Measurements from ENCODE around the gene ANKRD65. TPM values are rescaled to one million over a fixed set of nuclear protein-coding genes. Genes with fewer than 3 reads are reported as not detected.
A peak's percentile ranks its signal among the peaks of the same experiment; 100 is the strongest.
"Not testable (repeated sequence)": the region's sequence is repeated elsewhere in the genome, so short reads cannot be mapped to it uniquely, and the experiment has no call there.

The ANKRD65 gene
- total RNA-seq, 1 donor from 2014 or later, result 40.9 TPM

- DNase-seq (ENCODE audit: low spot score), result no peak
Observed at GRCh38 chr1:1397839-1398523, 23.1 kb downstream of the ANKRD65 start.

GRCh38 chr1:1395166-1395565 lies 25.9 kb downstream of the ANKRD65 start:
- no peak for DNase-seq (ENCODE audit: low spot score)

GRCh38 chr1:1394116-1394515 lies 27.0 kb downstream of the ANKRD65 start:
- DNase-seq (ENCODE audit: low spot score), result no peak

- DNase-seq (ENCODE audit: low spot score), result no peak
Observed at GRCh38 chr1:1393428-1393827, 27.6 kb downstream of the ANKRD65 start.

- DNase-seq (ENCODE audit: low spot score), result no peak
Observed at GRCh38 chr1:1393014-1393413, 28.1 kb downstream of the ANKRD65 start.

- DNase-seq (ENCODE audit: low spot score), result no peak
Observed at GRCh38 chr1:1391225-1391624, 29.9 kb downstream of the ANKRD65 start.

GRCh38 chr1:1390675-1391074 lies 30.4 kb downstream of the ANKRD65 start:
- DNase-seq (ENCODE audit: low spot score), result no peak

- DNase-seq (ENCODE audit: low spot score), result no peak
Observed at GRCh38 chr1:1388078-1388472, 33.0 kb downstream of the ANKRD65 start.

GRCh38 chr1:1387098-1388077 lies 33.7 kb downstream of the ANKRD65 start:
- no peak for DNase-seq (ENCODE audit: low spot score)

- no peak for DNase-seq (ENCODE audit: low spot score)
Observed at GRCh38 chr1:1385931-1386330, 35.1 kb downstream of the ANKRD65 start.

GRCh38 chr1:1385339-1385738 lies 35.7 kb downstream of the ANKRD65 start:
- not testable (repeated sequence) for DNase-seq (ENCODE audit: low spot score)

- DNase-seq (ENCODE audit: low spot score), result no peak
Observed at GRCh38 chr1:1381294-1381693, 39.8 kb downstream of the ANKRD65 start.

GRCh38 chr1:1380860-1381259 lies 40.2 kb downstream of the ANKRD65 start:
- no peak for DNase-seq (ENCODE audit: low spot score)

- no peak for DNase-seq (ENCODE audit: low spot score)
Observed at GRCh38 chr1:1377540-1378205, 43.4 kb downstream of the ANKRD65 start.

- peak; percentile 48 for DNase-seq (ENCODE audit: low spot score)
Observed at GRCh38 chr1:1376551-1377226, 44.4 kb downstream of the ANKRD65 start.

GRCh38 chr1:1374929-1375662 lies 46.0 kb downstream of the ANKRD65 start, which contains the start of gene AURKAIP1:
AURKAIP1 (minus strand) TSS chr1:1375207; CDS start chr1:1374756, 451 bp downstream.
- peak; percentile 99 for DNase-seq (ENCODE audit: low spot score)

GRCh38 chr1:1374589-1374928 lies 46.5 kb downstream of the ANKRD65 start:
- DNase-seq (ENCODE audit: low spot score), result no peak

GRCh38 chr1:1373815-1374588 lies 47.1 kb downstream of the ANKRD65 start:
- peak; percentile 53 for DNase-seq (ENCODE audit: low spot score)

GRCh38 chr1:1373051-1373814 lies 47.8 kb downstream of the ANKRD65 start:
- no peak for DNase-seq (ENCODE audit: low spot score)
